Measurements from ENCODE around the gene TRAPPC12. TPM values are rescaled to one million over a fixed set of nuclear protein-coding genes. Genes with fewer than 3 reads are reported as not detected.

The TRAPPC12 gene
- total RNA-seq, 2 experiments from 2014 or later = 60.0 to 73.1 TPM

- Mint-ChIP-seq H3K27ac (no peak overlapping the region), H3K27me3 (no peaks in the 10 kb centered on the region), H3K9me3 (ENCODE audit: low read depth) (no peaks in the 10 kb centered on the region), H3K4me1 (no peaks in the 10 kb centered on the region), H3K4me3 (no peak overlapping the region), H3K36me3 (ENCODE audit: low read depth) (no peaks in the 10 kb centered on the region)
- no peak for ATAC-seq
- intact Hi-C loops (cut with DNase I, micrococcal nuclease) = no loop called here
- CTCF ChIA-PET = no interaction called here
- POLR2A ChIA-PET = no interaction called here
- no peak for DNase-seq
These were observed 148.6 kb downstream of the TRAPPC12 start for GRCh38 chr2:3527886-3528785.

Other genes with a start within 250 kb of the TRAPPC12 start
- gene EIPR1, start 1.9 kb upstream of the TRAPPC12 start, total RNA-seq = 10 to 100 TPM; 38.6 to 58.2 TPM
- 10 to 100 TPM; 32.3 to 33.3 TPM for gene ADI1, start 139.8 kb downstream of the TRAPPC12 start, total RNA-seq
- 10 to 100 TPM; 14.6 to 24.0 TPM for gene RNASEH1, start 178.6 kb downstream of the TRAPPC12 start, total RNA-seq
- gene RPS7, start 195.6 kb downstream of the TRAPPC12 start, total RNA-seq = 1,000 to 10,000 TPM; 1,481 to 1,840 TPM
- under 1 TPM; 0.18 to 0.37 TPM for gene COLEC11, start 215.4 kb downstream of the TRAPPC12 start, total RNA-seq

All from activated CD4-positive, alpha-beta T cell treated with anti-CD3 and anti-CD28 coated beads for 36 hours (primary cell).